ENCODE data around the gene BRD2.
A peak's percentile ranks its signal among the peaks of the same experiment; 100 is the strongest.

BRD2 gene

GRCh38 chr6:32993363-32993973 is 25.1 kb downstream of the BRD2 start:
- no peak for DNase-seq (ENCODE audit: low spot score)

GRCh38 chr6:32995448-32995847 is 27.1 kb downstream of the BRD2 start:
- no peak for DNase-seq (ENCODE audit: low spot score)

GRCh38 chr6:33000055-33000454 is 31.7 kb downstream of the BRD2 start:
- DNase-seq (ENCODE audit: low spot score), result no peak

- DNase-seq (ENCODE audit: low spot score), result no peak
These were observed 33.3 kb downstream of the BRD2 start for GRCh38 chr6:33001685-33002084.

- DNase-seq (ENCODE audit: low spot score), result no peak
These were observed 36.5 kb downstream of the BRD2 start for GRCh38 chr6:33004940-33005339.

- no peak for DNase-seq (ENCODE audit: low spot score)
These were observed 39.5 kb downstream of the BRD2 start for GRCh38 chr6:33007831-33008400.

GRCh38 chr6:33008944-33009861 is 40.8 kb downstream of the BRD2 start, which contains the start of gene HLA-DOA:
Gene HLA-DOA, minus strand, starts transcription at chr6:33009591.
- DNase-seq (ENCODE audit: low spot score), result peak; percentile 68

- DNase-seq (ENCODE audit: low spot score), result no peak
These were observed 42.0 kb downstream of the BRD2 start for GRCh38 chr6:33010356-33010755.

- no peak for DNase-seq (ENCODE audit: low spot score)
These were observed 45.2 kb downstream of the BRD2 start for GRCh38 chr6:33013608-33014007.

- peak; percentile 89 for DNase-seq (ENCODE audit: low spot score)
These were observed 46.6 kb downstream of the BRD2 start for GRCh38 chr6:33014841-33015634.

- no peak for DNase-seq (ENCODE audit: low spot score)
These were observed 47.4 kb downstream of the BRD2 start for GRCh38 chr6:33015798-33016197.

- no peak for DNase-seq (ENCODE audit: low spot score)
These were observed 48.6 kb downstream of the BRD2 start for GRCh38 chr6:33017018-33017417.

- DNase-seq (ENCODE audit: low spot score), result peak; percentile 48
These were observed 49.4 kb downstream of the BRD2 start for GRCh38 chr6:33017694-33018353.

- no peak for DNase-seq (ENCODE audit: low spot score)
These were observed 50.0 kb downstream of the BRD2 start for GRCh38 chr6:33018418-33018817.

- peak; percentile 93 for DNase-seq (ENCODE audit: low spot score)
These were observed 50.5 kb downstream of the BRD2 start for GRCh38 chr6:33018904-33019303.

- no peak for DNase-seq (ENCODE audit: low spot score)
These were observed 51.0 kb downstream of the BRD2 start for GRCh38 chr6:33019372-33019771.

GRCh38 chr6:33021917-33022316 is 53.5 kb downstream of the BRD2 start:
- DNase-seq (ENCODE audit: low spot score), result no peak

- DNase-seq (ENCODE audit: low spot score), result no peak
These were observed 55.1 kb downstream of the BRD2 start for GRCh38 chr6:33023536-33023935.

GRCh38 chr6:33024521-33024920 is 56.1 kb downstream of the BRD2 start:
- no peak for DNase-seq (ENCODE audit: low spot score)

- peak; percentile 24 for DNase-seq (ENCODE audit: low spot score)
These were observed 59.9 kb downstream of the BRD2 start for GRCh38 chr6:33028220-33028849.
